C4-2B (cell line): ENCODE results near the gene NACA.

Experiments
- ZFX ChIP-seq: fragments of 450-650 bp; IDR thresholded peaks from 2 replicates; pipeline ENCODE4 v1.6.1; 2017
- TF ChIP-seq, protein P1 (sequence below): fragments of 450-650 bp; conservative IDR thresholded peaks from 2 replicates; pipeline ENCODE4 v1.5.1; 2017; ENCODE audit warnings: mild to moderate bottlenecking

DNA sequence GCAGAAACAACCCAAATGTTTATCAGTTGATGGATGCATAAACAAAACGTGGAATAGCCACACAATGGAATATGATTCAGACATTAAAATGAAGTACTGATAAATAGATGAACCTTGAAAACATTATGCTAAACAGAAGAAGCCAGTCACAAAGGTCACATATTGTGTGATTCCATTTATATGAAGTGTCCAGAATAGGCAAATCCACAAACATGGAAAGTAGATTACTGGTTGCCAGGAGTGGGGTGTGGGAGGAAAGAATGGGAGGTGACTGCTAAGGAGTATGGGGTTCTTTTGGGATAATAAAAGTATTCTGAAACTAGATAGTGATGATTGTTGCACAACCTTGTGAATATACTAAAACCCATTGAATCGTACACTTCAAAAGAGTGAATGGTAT lies 36.7 kb upstream of the NACA start:
- TF ChIP-seq, protein P1, sequence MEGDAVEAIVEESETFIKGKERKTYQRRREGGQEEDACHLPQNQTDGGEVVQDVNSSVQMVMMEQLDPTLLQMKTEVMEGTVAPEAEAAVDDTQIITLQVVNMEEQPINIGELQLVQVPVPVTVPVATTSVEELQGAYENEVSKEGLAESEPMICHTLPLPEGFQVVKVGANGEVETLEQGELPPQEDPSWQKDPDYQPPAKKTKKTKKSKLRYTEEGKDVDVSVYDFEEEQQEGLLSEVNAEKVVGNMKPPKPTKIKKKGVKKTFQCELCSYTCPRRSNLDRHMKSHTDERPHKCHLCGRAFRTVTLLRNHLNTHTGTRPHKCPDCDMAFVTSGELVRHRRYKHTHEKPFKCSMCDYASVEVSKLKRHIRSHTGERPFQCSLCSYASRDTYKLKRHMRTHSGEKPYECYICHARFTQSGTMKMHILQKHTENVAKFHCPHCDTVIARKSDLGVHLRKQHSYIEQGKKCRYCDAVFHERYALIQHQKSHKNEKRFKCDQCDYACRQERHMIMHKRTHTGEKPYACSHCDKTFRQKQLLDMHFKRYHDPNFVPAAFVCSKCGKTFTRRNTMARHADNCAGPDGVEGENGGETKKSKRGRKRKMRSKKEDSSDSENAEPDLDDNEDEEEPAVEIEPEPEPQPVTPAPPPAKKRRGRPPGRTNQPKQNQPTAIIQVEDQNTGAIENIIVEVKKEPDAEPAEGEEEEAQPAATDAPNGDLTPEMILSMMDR, result no peak
- TF ChIP-seq ZFX, result no peak
